NCI-H1092 treated with DMSO at 0.1 percent for 48 hours (cell line): Measurements from ENCODE around the gene DVL1.

Experiments used
- DNase-seq: peaks from one replicate; lab custom pipeline; 2025; lab: John Stamatoyannopoulos, UW

The DVL1 gene

DNA sequence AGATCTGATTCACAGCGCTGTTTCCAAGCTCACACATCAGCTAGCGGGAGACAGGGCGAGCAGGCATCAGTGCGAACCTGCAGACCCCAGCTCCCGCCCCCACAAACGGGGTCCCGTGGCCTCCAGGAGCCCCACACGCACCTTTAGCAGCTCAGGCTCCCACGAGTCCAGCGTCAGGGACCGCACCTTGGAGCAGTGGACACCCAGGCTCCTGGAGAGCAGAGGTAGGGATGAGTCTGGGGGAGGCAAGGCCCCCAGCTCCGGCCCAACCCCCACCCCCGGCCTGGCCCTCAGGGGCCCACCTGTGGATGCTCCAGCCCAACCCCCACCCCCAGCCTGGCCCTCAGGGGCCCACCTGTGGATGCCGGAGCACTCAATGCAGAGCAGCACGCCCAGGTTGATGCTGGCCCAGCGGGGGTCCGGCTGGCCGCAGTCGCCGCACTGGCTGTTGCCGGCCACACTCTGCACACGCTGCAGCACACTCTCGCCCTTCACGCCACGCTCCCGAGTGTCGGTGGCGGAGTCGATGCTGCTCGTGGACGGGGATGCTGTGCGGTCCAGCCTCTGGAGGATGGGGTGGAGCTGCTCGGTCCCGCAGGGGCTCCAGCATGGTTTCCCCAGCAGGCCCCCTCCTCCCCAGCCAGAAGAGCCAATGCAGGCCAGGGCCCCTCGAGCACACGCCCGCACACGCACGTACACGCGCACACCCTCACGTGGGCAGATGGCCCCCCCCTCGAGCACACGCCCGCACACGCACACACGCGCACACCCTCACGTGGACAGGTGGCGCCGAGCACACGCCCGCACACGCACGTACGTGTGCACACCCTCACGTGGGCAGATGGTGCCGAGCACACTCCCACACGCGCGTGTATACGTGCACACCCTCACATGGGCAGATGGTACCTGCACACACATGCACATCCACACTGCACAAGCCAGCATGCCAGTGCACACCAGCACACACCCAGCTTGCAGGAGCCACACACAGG lies 52.9 kb downstream of the DVL1 start:
- no peak for DNase-seq

DNA sequence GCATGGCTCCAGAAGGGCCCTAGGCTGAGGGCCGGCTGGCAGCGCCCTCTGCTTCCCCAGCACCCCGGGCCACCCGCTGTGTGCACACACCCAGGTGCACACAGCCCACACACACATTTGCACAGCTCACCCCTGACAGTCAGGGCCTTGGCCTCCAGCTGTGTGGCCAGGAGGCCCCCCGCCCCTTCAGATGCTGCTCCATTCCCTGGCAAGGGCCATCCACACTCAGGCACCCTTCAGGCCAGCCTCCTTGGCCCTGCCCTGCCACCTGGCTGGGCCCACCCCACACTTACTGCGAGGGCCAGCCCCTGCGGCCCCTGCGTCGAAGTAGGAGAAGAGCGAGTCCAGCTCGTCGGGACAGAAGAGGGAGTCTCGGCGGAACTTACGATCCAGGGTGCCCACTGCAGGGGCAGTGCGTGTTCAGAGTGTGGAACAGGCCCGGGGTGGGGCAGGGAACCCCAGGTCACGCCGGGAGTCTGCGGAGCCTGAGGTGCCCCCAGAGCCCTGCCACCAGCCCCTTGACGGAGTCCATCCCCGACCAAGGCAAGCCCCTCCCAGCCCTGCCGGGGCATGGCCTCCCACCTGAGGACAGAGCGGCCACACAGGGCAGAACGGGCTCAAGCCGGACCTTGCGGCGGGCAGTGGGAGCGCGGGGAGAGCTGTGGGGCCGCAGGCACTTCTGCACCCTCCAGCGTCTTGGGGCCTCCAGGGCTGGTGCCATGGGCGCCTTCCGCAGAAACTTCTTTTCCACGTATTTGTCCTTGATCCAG lies 53.9 kb downstream of the DVL1 start:
- DNase-seq = no peak

DNA sequence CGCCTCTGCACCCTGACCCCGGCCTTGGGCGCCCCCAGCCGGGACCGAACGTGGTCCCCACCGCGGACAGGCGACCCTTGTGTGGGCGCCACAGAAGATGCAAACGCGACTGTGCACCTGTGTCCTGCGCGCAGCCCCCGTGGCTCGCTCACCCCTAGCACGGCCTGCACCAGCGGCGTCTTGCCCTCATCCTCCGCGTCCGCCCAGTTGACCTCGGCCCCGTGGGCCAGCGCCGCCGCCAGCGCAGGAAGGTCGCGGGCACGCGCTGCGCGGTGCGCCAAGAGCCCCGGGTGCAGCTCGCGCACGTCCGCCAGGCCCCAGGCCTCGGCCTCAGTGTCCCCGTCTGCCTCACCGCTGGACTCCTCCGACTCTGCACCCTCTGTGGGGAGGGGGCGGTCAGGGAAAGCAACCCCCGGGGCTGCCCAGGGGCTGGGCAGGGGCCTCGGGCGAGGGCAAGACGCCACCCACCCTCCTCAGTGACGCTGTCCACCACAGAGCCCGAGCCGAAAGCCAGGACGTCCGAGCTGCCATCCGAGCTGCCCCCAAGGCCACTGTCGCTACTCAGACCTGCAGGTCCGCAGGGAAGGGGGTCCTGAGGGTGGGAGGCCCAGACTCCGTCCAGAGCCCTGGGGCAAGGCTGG lies 54.8 kb downstream of the DVL1 start:
- no peak for DNase-seq

DNA sequence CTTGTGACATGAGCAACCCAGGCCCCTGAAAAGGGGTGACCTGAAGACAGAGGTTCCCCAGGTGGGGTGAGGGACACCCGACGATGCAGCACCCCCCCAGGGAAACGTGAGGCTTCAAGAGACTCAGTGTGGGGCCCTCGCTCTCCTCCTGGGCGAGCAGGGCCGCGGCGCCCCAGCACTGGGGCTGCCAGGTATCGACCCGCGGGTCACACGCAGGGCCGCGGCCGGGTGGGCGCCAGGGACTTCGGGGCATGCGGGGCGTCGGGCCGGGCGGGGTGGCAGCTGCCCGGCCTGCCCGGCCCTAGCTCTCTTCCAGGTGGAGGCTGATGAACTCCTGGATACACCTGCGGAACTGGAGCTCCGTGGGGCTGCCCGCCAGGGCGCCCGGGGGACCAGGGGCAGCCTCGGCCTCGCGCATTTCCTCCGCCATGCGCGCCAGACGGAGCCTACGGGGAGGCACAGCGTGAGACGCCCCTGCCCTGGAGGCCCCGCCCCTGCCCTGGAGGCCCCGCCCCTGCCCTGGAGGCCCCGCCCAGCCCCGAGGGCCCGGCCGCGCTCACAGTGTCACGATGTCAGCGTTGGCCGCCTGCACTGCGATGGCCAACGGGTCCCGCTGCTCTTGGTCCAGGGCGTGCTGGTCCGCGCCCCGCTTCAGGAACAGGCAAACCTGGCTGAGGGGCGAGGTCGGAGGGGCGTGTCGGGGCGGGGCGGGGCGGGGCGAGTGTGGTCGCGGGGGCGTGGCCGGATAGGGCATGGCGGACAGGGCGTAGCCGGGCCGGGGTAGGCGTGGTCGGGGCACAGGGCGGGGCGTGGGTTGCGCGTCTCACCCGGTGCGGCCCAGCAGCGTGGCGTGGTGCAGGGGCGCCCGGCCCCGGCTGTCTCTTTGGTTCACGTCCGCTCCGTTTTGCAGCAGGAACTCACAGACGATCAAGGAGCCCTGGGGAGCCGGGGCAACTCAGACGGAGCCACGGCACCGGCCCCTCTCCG lies 55.7 kb downstream of the DVL1 start:
- no peak for DNase-seq

DNA sequence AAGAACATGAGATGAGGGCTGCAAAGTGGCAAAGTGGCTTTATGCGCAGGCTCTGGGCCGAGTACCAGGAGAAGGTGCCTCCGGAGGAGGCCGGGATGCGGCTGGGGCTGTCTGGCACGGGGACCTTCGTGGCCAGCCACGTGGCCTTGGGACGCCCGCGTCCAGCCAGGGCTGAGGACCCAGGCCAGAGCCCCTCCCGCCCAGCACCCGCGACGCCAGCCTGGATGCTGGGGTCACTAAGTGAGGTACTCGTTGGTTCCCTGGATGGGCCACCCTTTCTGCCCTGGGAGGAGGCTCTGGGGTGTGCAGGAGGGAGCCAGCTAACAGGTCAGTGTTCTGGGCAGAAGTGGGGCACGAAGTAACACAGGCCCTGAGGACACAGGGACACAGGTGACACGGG lies 56.4 kb downstream of the DVL1 start:
- DNase-seq = no peak

DNA sequence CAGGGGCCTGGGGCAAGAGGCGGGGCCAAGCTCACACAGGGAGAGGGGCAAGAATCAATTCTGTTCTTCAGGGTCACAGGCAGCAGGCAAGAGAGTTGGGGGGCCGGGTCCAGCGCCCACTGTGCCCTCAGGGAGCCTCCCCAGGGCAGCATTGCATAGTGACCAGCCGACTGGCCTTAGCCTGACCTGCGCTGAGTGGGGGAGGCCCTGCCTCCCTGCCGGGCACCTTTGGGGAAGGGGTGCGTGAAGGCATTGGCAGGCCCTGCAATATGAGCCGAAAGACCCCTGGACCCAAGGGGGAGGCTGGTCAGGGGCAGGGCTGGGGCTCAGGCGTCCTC lies 56.8 kb downstream of the DVL1 start:
- DNase-seq = no peak

DNA sequence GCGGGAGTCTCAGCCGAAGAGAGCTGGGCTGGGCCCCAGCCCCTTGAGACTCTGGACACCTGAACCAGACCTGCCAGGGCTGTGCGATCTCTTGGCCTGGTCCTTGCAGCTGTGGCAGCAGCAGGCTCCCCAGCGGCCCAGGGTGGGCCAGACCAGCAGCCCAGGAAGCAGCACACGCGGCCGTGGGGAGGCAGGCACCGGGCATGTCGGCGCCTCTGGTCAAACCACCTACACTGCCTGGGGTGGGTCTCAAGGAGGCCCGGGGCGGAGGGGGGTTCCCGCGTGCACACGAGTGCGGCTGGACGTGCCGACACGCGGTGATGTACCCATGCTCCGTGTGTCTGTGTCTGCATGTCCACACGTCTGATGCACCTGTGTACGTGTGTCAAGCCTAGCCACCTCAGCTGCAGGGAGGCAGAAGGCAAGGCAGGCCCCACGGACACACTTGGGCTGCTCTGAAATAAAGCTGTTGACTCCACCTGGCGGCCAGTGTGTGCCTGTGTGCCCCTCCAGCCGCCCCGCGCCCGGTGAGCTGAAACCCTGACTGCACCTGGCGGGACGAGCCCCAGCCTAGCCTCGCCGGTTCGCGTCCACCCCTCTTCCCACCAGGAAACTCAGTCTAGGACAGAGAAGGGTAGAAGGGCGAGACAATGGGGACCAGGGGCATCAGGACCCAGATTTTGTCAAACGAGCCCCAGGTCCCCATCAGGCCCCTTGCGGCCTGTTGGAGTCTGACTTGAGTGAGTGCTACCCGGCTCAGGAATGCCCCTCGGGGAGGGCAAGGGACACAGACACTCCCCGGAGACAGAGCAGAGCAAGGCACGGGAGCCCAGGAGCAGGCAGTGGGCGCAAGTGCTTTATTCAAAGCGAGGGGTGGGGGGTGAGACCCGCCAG lies 57.4 kb downstream of the DVL1 start:
- DNase-seq = peak; percentile 49

DNA sequence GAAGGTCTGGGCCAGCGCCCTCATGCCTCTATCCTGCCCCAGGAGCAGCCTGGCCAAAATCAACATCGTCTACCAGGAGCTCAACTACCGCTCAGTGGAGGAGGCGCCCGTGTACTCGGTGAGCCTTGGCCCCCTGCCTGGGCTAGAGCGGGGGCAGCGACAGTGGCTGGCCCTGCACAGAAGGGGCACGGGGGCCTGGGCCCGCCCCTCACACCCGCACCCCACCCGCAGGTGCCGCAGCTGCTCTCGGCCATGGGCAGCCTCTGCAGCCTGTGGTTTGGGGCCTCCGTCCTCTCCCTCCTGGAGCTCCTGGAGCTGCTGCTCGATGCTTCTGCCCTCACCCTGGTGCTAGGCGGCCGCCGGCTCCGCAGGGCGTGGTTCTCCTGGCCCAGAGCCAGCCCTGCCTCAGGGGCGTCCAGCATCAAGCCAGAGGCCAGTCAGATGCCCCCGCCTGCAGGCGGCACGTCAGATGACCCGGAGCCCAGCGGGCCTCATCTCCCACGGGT lies 58.1 kb downstream of the DVL1 start:
- no peak for DNase-seq

DNA sequence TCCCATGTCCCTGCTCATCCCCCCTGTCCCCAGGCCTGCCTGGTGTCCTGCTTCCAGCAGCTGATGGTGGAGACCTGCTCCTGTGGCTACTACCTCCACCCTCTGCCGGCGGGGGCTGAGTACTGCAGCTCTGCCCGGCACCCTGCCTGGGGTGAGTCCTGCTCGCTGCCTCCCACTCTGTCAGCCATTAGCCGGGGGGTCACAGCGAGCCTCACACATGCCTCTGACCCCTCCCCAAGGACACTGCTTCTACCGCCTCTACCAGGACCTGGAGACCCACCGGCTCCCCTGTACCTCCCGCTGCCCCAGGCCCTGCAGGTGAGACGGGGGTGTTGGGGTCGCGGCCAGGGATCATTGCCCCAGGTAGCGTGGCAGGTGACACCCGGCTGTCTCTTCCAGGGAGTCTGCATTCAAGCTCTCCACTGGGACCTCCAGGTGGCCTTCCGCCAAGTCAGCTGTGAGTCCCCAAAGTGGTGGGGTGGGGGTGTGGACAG lies 58.9 kb downstream of the DVL1 start:
- no peak for DNase-seq

DNA sequence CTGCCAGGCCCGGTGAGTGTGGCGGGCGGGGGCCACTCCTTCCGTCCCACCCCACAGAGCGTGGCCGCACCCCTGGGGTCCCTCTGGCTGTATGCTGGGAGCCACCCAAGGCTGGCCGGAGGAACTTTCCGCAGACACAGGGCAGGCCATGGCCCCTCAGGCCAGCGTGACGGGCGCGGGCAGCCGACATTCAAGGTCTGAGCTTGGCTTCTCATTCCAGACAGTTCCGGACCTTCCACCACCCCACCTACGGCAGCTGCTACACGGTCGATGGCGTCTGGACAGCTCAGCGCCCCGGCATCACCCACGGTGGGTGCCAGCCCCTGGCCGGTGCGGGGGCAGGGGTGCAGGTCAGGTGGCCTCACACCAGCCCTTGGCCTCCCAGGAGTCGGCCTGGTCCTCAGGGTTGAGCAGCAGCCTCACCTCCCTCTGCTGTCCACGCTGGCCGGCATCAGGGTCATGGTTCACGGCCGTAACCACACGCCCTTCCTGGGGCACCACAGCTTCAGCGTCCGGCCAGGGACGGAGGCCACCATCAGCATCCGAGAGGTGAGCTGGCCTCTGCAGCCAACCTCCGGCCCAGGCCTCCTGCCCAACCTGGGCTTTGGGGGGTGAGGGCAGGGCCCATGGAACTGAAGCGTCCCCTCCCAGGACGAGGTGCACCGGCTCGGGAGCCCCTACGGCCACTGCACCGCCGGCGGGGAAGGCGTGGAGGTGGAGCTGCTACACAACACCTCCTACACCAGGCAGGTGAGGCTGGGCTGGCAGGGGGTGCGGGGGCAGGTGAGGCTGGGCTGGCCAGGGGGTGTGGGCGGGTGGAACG lies 61.7 kb downstream of the DVL1 start:
- DNase-seq = no peak

DNA sequence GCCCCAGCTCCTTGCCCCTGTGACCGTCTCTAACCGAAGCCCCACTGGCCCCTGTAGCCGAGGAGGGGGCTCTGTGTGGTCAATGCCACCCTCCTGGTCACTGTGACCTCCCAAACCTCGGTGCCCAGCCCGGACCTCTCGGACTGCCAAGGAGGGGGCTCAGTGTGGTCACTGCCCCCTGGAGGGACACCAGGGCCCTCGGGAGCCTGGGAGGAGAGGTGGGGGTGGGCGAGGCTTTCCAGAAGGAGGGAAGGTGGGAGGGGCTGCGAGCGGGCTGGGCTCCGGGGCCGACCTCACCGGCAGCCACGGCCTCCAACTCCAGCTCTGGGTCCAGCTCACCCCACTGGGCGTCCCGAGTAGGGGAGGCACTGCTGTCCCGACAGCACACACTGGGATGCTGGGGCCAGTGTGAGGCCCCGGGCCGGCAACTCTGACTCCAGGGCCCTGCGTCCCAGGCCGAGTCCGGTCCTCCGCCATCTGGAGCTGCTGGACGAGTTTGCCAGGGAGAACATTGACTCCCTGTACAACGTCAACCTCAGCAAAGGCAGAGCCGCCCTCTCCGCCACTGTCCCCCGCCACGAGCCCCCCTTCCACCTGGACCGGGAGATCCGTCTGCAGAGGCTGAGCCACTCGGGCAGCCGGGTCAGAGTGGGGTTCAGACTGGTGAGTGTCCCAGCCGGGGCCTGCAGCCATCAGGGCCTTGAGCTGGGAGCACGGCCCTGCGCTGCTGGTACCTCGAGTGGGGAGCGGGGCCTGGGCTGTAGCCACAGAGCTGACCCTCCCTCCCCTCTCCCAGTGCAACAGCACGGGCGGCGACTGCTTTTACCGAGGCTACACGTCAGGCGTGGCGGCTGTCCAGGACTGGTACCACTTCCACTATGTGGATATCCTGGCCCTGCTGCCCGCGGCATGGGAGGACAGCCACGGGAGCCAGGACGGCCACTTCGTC lies 62.6 kb downstream of the DVL1 start:
- DNase-seq = no peak

DNA sequence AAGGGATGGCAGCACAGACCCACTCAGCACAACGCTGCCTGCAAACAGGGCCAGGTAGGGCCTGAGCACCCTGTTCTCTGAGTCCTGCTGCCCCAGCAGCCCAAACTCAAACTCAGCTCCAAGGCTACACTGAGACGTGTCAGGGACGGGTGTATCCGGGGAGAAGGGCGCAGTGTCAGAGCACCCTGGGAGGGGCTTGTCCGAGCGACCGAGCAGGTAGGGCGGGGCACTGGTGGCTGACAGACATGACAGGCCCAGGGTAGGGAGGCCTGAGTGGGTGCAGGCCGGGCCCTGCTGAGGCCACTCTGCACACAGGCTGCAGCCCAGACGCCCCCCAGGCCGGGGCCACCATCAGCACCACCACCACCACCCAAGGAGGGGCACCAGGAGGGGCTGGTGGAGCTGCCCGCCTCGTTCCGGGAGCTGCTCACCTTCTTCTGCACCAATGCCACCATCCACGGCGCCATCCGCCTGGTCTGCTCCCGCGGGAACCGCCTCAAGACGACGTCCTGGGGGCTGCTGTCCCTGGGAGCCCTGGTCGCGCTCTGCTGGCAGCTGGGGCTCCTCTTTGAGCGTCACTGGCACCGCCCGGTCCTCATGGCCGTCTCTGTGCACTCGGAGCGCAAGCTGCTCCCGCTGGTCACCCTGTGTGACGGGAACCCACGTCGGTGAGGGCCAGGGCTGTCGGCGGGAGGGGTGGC lies 63.5 kb downstream of the DVL1 start:
- no peak for DNase-seq
